GM21717 (cell line): Measurements from ENCODE around the gene GTF2F2.

ENCODE experiments used
- ATAC-seq: cut with Tn5 transposase; IDR thresholded peaks from one replicate; pipeline ENCODE4 v1.9.1; 2021; ENCODE audit warnings: mild to moderate bottlenecking, moderate library complexity; ENCODE audit not compliant: unreplicated experiment

Gene GTF2F2

DNA sequence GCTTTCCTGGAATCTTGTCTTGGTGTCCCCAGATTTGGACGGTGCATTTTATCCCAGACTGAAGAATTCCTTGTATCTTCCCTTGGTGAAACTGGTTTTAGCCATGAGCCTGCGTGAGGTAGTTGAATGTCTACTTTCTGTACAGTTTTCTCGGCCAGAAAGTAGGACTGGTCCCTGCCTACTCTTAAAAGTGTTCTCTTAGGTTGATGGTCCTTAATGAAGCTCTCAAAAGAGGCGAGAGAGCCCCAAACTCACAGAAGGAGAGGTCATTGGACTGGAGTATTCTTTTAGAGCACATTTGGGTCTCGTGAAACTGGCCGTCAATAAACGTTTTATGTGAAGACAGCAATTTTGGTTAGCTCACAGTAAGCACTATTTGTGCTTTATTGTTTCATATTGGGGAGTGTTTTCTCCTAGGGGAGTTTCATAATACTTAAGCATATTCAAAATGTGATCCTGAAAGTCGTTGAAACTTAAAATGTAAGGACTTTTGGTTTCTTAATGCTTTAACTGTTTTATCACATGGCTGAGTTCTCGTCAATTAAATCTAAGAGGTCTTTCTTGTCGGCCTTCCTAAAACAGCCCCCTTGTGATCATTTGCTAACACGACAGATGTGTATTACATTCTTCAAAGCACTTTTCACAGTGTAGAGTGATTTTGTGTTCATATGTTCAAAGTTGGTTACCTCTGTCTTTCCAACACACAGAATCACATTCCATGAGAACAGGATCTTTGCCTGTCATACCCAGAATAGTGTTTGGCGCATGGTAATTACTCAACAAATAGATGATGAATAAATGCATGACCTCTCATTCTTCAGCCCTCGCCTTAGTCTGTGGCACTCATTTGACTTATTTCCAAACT lies 889 bp downstream of the GTF2F2 start:
- no peak for ATAC-seq

DNA sequence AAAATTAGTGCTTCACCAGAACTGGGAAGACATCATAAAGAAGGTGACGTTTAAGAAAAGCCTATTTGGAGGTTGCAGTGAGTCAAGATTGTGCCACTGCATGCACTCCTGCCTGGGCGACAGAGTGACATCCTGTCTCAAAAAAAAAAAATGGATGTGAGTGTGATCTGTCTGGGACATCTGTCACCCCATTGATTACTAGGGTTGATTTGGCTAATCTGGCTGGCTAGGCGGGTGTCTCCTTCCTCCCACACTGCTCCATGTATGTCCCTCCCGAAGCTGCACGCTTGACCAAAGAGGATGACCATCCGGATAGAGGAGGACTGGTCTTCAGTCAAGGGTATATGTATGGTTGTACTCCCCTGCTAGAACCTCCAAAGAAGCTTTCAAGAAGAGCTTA lies 2.6 kb downstream of the GTF2F2 start:
- no peak for ATAC-seq

DNA sequence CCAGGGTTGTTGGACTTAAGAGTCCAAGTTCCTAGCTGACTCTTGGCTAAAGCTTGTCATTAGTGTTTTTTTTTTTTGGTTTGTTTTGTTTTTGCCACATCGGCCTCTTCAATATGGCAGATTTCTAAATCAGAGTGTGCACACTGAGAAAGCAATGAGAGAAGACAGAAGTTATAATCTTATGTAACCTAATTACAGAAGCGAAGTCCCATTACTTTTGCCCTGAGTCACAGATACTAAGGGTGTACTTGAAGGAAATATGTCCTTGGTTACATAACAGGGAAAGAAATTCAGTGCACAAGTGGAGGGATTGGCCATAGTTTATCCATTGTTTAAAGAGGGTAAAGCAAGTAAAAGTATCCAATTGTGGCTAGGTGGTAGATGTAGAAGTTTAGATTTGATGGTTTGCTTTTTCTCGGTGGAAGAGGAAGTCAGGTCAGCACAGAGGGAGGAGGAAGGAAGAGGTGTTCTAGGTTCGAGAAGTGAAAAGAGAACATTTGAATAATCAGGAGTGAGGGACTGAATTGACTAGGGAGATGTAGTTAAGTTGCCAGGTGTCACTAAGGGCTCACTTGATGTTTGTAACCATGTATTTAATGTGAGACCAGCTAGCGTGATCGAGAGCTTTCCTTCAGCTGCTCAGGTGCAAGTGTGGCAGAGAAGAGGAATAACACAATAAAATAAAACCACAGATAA lies 12.2 kb downstream of the GTF2F2 start:
- ATAC-seq: peak; percentile 90

DNA sequence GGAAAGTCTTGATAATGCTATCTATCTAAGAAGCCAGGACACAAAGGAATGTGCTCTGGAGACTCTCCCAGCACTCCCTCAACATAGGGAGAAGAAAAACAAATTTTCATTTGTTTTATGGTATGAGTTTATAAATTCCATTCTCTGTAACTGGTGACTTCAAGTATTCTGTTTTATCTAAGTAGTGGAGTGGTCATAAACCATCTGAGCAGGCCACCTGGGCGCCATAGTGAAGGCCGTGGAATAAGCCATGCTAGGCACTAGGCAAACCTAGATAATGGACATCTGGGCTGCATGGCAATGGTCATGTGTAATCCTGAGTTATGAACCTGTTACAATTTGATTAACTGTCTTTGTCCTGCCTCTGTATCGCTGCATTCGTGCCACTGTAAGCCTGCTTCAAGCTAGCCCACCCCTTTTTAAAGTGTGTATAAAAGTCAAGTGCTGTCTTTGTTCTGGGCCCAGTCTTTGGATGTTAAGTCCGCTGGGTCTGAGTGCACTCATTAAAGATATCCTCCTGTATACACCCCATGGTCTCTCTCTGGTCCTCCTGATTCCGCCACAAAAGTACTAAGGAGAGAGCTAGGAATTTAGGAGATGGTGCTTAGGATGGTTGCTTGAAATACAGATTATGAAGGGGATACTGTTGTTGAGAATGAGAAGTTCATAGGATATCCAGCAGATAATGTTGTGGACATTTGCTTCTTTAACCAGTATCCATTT lies 13.2 kb downstream of the GTF2F2 start:
- ATAC-seq: no peak

DNA sequence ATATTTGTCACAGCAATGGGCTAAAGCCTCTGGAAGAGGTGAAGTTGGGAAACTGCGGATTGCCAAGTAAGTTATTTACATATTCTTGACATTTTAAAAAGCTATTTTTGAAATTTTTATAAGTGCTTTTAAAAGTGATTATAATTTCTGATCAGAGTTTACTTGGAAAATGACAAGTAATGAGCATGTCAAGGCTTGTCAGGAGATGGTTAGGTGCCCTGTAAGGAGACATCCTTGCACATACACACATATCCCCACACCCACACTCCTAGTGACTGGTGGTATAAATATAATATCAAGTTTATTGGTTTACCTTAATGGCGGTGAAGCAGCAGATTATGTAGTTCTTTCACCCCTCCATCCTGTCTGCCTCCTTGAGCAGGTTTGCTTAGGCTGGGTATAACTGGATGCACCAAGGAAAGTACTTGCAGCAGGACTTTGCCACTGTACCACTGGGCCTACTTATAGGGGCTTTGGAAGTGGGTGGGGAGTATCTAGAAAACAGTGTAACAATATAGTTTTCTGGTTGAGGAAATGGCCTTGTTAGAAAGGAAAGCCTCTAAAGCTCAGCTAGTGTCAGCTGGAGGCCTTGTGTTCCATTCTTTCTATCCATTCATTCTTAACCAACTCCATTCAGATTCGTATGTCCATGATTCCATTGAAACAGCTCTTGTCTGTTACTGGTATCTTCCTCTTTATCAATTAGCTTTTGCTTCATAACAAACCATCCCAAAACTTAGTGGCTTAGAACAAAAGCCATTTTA lies 16.6 kb downstream of the GTF2F2 start:
- no peak for ATAC-seq

DNA sequence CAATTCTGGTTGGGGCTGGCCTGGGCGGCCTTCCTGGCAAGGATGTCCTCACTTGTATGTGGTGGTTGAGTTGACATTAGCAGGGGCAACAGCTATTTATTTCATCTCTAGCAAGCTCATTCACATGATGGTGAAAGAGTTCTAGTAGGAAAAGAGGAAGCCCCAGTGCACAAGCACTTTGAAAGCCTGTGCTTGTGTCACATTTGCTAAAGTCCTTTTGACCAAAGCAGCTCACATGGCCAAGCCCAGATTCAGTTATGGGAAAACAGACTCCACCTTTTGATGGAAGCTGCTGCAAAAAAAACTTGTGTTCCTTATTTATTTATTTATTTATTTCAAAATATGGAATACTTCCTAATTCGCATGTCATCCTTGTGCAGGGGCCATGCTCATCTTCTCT lies 17.2 kb downstream of the GTF2F2 start:
- no peak for ATAC-seq

DNA sequence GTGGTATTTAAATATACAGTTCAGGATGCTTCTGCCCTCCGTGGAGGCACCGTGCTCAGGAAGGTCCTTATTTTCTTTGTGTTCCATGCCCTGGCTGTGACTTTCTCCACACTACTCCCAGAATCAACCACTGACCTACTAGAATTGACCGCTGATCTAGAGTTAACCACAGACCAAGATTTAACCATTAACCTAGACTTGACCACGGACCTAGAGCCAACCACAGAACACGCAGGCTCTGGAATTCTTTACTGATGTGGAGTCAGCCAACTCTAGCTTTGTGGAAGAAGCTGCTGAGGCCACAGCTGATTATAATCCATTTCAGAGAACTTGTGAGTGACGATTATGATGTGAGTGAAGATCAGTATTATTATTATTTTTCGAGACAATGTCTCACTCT lies 18.0 kb downstream of the GTF2F2 start:
- ATAC-seq: no peak

DNA sequence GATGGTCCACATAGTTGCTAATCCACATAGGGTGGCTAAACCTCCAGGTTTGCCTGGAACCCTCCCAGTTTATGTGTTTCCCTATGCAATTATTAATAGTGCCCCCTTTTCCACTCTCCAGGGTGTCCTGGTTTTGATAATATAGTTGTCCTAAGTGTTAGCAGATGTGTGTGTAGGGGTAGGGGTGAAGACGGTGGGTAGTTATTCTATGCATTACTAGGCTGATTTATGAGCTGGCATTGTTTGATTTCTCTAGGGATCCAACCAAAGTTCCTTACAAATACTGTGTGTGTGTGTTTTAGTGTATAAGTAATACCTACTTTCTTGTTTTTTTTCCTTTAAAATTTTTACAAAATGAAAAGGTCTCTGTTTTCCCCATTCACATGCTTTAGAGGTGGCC lies 21.1 kb downstream of the GTF2F2 start:
- no peak for ATAC-seq

DNA sequence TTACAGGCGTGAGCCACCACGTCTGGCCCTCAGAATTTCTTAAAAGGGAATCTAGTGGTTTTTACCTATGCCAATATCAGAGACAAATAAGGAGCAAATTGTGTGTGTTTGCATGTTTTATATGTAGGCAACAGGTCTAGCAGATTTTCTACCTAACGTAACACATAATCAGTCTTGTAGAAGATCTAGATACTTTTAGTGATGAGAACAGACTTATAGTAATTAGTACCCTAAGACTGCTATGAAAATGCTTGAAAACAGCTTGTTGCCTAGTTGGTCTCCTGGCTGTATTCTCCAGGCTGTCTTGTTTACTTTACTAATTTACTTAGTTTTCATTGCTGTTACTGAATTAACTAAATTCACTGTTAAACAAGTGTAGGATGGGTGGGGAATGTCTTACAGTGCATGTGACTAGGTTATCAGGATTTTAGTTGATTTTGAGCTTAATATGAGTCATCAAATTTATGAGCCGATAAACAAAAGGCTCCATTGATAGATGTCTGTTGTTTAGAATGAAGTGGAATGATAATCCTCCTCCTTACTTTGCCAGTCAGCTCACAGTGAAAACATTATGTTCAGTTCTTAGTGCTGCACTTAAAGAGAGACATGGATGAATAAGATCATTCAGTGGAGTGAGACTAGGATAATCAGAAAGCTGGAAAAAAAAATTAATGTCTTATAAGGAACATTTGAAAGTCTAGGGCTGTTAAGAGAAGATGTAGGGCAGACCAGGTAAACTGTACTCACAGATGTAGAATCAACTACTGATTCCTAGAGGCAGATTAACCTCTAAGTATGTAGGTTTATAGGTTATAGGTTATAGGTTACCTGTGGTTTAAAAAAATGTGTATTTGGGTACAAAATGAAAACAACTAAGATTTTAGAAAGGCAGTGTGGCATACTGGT lies 22.4 kb downstream of the GTF2F2 start:
- ATAC-seq: no peak

DNA sequence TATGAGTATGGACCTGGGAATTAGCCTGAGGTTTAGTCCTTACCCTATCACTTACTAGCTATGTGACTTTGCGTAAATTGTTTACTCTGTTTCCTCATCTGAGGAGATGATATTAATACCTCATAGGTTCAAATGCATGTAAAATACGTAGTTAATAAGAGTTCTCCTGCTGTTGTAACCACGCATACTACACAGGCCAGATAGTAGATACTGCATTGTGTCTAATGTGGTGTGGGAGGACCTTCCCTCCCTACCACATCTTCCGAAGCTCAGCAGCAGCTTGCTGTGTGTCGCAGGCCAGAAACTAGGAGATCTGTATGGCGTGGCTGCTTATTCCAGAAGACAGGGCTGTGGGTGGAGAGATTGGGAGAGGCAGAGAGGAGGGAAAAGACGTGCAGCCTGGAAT lies 23.0 kb downstream of the GTF2F2 start:
- ATAC-seq: no peak

DNA sequence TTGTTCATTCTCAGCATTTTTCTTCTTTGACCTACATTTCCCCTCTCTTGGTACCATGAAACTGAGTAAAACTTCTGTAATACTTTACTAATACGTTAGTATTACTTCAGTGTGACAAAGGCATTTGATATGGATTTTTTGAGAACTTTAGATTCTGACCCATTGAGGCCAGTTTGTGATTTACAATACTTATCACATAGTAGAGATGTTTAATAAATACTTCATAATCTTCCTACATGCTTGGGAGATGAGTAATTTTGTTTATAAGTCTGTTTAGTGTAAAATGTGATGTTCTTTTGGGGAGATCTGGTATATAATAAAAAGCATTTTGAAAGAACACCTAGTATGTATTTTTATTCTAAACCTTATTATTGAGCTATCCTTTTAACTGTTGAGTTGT lies 29.7 kb downstream of the GTF2F2 start:
- no peak for ATAC-seq

DNA sequence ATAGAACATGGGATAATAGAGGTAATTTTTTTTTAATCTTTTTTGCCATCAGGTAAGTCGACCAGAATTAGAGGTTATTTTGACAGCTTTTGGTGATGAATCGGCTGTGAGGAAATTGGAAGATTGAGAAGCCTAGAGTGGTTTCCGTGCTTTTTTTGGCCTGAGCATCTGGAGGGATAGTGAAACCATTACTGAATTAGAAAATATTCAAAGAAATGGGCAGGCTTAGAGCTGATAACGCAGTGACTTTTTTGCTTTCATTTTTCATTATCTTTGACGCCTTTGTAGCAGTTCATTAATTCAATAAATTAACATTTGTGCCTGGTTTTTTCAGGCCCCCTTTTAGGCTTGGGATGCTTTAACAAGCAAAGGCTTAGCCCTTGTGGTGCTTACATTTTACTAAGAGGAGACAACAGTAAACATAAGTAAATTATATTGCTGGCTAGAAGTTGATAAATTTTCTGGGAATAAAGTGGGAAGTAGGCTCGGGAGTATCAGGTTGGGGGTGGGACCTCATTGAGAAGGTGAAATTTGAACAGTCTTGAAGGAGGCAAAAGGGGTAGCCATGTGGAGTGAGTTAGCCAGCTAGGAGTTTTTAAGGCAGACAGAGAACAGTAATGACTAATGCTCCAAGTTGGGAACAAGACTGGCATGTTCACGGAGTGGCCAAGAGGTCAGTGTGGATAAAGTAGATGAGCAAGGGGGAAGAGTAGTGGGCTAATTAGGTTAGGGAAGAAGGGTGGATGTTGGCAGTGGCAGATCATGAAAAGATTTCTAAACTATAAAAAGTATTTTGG lies 36.5 kb downstream of the GTF2F2 start:
- ATAC-seq: no peak

DNA sequence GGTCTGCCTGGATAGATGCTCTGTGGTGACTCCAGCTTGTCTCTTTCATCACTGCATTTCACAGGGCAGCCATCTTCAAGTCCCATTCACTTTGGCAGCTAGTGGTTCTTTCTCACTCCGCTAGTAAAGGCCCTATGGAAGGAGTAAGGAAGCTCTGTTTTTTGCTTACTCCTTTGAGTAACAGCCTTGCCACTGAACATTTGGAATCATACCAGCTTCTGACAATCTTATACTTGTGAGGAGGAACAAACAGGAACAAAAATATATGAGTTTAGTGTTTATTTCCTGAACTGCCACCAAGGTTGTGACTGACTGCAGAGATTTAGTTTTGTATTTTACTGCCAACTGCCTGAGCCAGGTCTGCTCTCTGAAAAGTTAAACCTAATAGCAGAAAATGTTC lies 41.9 kb downstream of the GTF2F2 start:
- no peak for ATAC-seq

DNA sequence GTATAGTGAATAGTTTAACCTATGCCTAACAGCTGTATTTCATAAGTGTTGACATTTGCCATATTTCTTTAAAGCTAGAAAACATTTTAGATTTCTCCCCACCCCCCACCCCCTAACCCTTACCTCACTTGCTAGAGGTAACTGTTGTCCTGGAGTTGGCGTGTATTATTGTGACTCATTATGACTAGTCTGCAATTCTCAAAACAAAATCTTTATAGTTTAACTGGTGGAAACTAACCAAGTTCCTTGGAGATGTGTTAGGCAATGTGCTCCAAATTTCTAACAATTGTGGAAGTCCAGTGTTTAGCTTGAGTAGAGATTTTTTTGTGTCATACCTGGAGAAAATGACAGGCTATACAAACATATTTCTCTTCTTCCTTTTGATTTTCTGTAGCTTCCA lies 42.5 kb downstream of the GTF2F2 start:
- no peak for ATAC-seq

DNA sequence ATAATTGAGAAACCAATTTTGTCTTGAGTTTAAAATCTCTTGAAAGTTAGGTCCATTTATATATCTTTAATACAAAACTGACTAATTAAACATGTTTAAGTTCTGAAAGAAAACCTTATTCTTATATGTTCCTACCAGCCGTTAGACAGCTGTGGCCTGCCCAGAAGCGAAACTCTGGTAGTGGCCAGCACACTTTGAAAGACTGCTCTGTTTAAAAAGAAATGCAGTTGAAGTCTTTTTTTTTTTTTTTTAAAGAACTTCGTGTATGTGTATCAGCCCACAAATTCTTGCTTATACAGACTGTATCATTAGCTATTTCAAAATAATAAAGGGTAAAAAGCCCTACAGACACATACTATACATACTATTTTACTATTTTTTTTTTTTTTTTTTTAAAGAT lies 46.5 kb downstream of the GTF2F2 start:
- no peak for ATAC-seq

DNA sequence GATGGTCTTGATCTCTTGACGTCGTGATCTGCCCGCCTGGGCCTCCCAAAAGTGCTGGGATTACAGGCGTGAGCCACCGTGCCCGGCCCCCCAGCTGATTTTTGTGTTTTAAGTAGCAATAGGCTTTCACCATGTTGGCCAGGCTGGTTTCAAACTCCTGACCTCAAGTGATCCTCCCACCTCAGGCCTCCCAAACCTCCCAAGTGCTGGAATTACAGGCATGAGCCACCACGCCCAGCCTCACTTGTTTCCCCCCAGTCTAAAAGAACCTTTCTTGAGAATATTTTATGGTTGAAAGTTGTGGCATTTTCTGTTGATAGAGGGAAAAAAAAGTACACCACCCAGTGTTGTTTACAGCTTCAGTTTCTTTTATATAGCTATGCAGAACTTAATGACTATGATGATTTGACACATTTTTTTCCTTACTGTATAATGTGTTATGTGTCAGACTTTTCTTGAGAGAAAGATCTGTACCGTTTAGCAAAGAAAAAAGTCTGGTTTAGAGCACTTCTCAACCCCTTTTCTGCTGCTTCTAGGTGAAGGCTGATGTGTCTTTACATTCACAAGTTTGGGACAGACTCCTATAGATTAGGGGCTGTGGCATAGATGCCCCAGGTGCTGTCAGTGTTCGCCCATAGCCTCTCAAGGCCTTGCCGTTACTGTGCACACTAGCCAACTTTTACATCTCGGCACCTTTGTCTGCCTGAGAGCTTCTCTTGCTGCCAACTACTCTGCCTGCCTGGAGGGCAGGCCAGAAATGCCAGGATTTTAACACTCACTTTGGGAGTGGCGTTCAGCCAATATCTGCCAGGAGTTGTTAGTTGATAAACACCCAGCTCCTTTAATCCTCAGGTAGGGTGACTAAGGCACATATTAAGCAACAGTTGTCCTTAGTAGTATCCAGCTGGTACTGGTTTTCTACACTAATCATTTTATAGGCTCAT lies 47.6 kb downstream of the GTF2F2 start:
- ATAC-seq: no peak

DNA sequence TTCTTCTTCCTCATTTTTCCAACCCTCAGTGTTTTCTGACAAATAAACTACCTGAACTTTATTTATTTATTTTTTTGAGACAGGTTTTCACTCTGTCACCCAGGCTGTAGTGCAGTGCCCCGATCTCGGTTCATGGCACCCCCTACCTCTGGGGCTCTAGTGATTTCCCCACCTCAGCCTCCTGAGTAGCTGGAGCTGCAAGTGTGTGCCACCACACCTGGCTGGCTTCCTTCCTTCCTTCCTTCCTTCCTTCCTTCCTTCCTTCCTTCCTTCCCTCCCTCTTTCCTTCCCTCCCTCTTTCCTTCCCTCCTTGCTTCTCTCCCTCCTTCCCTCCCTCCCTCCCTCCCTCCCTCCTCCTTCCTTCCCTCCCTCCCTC lies 48.2 kb downstream of the GTF2F2 start:
- ATAC-seq: no peak

DNA sequence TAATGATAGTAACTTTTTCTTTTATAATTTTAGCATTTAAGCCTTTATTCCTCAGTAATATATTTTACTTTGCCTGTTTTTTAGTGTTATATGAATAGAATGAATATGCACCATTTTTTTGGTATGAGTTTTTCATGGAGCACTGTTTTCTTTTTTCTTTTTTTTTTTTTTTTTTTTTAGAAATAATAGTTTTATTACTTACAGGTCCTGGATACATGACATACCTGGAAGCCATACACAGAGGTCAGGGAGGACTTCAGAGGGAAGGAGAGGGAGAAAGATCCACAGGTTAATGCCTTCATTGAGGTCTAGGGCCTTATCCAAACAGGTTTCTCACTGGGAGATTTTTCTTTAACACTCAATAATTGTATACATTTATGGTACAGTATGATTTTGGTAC lies 54.2 kb downstream of the GTF2F2 start:
- ATAC-seq: no peak
